Stimulated activated CD8-positive, alpha-beta memory T cell treated with anti-CD3 and anti-CD28 coated beads, Interleukin-4, amount 100 ng/mL, for 4 hours (primary cell): Measurements from ENCODE around the gene NUSAP1.
A peak's percentile ranks its signal among the peaks of the same experiment; 100 is the strongest.
"Not testable (repeated sequence)": the region's sequence is repeated elsewhere in the genome, so short reads cannot be mapped to it uniquely, and the experiment has no call there.

Experiments
- DNase-seq, 2 donors: peaks; one replicate each; pipeline ENCODE4 v3.0.0-alpha.2; 2020; ENCODE audit warnings: low read depth in 2 of 2, low spot score in 1 of 2

The NUSAP1 gene

DNA sequence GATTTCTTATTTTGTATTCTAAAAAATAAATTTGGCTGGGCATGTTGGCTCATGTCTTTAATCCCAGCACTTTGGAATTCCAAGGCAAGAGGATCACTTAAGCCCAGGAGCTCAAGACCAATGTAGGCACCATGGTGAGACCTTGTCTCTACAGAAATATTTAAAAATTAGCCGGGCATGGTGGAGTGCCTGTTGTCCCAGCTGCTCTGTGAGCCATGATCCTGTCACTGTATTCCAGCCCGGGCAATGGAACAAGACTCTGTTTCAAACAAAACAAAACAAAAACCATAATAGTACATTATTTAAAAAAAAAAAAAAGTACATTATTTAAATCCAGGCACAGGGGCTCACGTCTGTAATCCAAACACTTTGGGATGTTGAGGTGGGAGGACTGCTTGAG lies 78.8 kb downstream of the NUSAP1 start:
- DNase-seq: no peak

GRCh38 chr15:41416128-41416741 lies 83.6 kb downstream of the NUSAP1 start:
- no peak for DNase-seq

GRCh38 chr15:41416742-41417417 lies 84.2 kb downstream of the NUSAP1 start, which contains the start of gene RTF1:
TSS of gene RTF1 (plus strand) at chr15:41417095. CDS start at chr15:41417116, 21 bp downstream.
- DNase-seq: peak; percentile 93 to 96

DNA sequence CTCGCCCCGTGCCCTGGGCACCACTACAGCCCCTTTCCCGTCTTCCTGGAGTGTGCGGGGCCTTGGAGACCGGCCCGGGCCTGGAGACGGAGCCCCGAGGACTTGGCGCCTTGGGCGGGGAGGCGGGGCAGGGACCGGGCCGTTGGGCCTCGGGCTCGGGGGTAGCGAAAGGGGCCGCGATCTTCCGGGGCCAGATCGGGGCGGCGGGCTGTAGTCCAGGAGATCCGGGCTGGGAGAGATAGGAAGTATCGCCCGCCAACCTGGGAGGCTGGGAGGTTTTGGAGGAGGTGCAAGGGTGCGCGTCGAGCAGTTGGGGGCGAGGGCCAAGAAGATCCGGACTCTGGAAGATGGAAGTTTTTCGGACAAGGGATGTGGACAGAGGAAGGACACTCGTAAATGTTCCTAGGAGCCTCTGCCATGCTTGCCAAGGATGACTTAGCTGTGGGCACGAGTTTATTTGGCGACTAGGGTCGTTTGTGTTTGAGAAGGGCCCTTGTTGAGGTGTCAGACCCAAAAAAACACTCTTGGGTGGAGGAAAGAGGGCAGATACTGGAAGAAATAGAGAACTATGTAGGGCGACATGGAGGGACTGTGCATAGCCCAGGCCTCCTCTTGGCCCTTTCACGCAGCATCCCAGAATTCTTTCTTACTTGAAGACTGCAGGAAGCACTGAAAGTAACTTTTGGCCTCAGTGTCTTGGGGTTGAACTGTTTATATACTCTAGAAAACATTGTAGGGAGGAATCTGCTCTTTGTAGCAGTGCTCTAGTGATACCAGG lies 84.9 kb downstream of the NUSAP1 start:
- DNase-seq: no peak

GRCh38 chr15:41423979-41424659 lies 91.4 kb downstream of the NUSAP1 start:
- DNase-seq: no peak

- no peak for DNase-seq
These were observed 92.1 kb downstream of the NUSAP1 start for GRCh38 chr15:41424809-41425208.

GRCh38 chr15:41425907-41426306 lies 93.2 kb downstream of the NUSAP1 start:
- DNase-seq: not testable (repeated sequence)

- no peak for DNase-seq
These were observed 96.6 kb downstream of the NUSAP1 start for GRCh38 chr15:41429003-41429890.
